ENCODE results near the gene ARHGDIG. TPM values are rescaled to one million over a fixed set of nuclear protein-coding genes. Genes with fewer than 3 reads are reported as not detected.

ARHGDIG gene
- total and polyA plus RNA-seq, 2 experiments from 2014 or later = 0.78 to 1.0 TPM

GRCh38 chr16:264440-264951 is 15.9 kb upstream of the ARHGDIG start (continued):
- TF ChIP-seq ETS1 (IDR thresholded peaks at IDR 0.05) = no peak

- Histone ChIP-seq H3K4me1 (ENCODE audit: insufficient read depth) (no peaks in the 10 kb centered on the region), H3K4me2 (no peak overlapping the region), H3K27ac (ENCODE audit: low read depth) (no peak overlapping the region), H3K27me3 (ENCODE audit: insufficient read depth) (no peaks in the 10 kb centered on the region), H3F3A (replicated peaks; ENCODE audit: low read depth) (0 out of 2 replicates have a peak, but pooled peaks cover 3% of the 10 kb centered on the region), H3K9me2 (ENCODE audit: insufficient read depth) (no peaks in the 10 kb centered on the region), H2AFZ (no peak overlapping the region), H4K20me1 (replicated peaks; ENCODE audit: insufficient read depth) (no peaks in the 10 kb centered on the region), H3K79me2 (replicated peaks; ENCODE audit: insufficient read depth) (no peaks in the 10 kb centered on the region), H3K4me3 (no peak overlapping the region), H3K36me3 (ENCODE audit: insufficient read depth) (no peaks in the 10 kb centered on the region)
- H3K4me3 Mint-ChIP-seq = no peak overlapping the region
- H3K4me1 Mint-ChIP-seq = no peaks in the 10 kb centered on the region
- DNase-seq (ENCODE audit: low spot score) (no peak), ATAC-seq (no peak)
- H3K9me3 Mint-ChIP-seq = no peaks in the 10 kb centered on the region; the same call in 2 of the 3 replicates
- peaks cover 18% of the 10 kb centered on the region; the same call in 2 of the 3 replicates for H3K36me3 Mint-ChIP-seq (ENCODE audit: low read depth)
- H3K27me3 Mint-ChIP-seq (ENCODE audit: insufficient read depth, low read depth, poor library complexity) = peaks cover 10% of the 10 kb centered on the region
- H3K27ac Mint-ChIP-seq = no peak overlapping the region
- TF ChIP-seq JUNB (IDR thresholded peaks at IDR 0.05; ENCODE audit: unreplicated experiment) (no peak), STAT1 (IDR thresholded peaks at IDR 0.05; ENCODE audit: unreplicated experiment) (no peak), CREB1 (CRISPR knock-in tag; IDR thresholded peaks at IDR 0.05; ENCODE audit: low read depth) (no peak), REST (IDR thresholded peaks at IDR 0.05; ENCODE audit: unreplicated experiment) (no peak), ZNF114 (CRISPR knock-in tag; IDR thresholded peaks at IDR 0.05) (no peak), CTCF (conservative IDR thresholded peaks at IDR 0.05; ENCODE audit: low read depth in 2 of 2) (no peak), NANOG (IDR thresholded peaks at IDR 0.05; ENCODE audit: borderline replicate concordance) (no peak), ZNF331 (CRISPR knock-in tag; IDR thresholded peaks at IDR 0.05; ENCODE audit: low read depth) (no peak), POLR2AphosphoS5 (IDR thresholded peaks at IDR 0.05; ENCODE audit: low read depth) (no peak), ZNF462 (CRISPR knock-in tag; IDR thresholded peaks at IDR 0.05) (no peak), EZH2phosphoT487 (IDR thresholded peaks at IDR 0.05; ENCODE audit: unreplicated experiment) (no peak)
Observed at GRCh38 chr16:265002-265529, 15.3 kb upstream of the ARHGDIG start.

Data from GM23338 (cell line).